Measurements from ENCODE around the gene NT5C1A.

NT5C1A gene

GRCh38 chr1:39631361-39632322 lies 40.3 kb downstream of the NT5C1A start:
- Histone ChIP-seq H3K9ac (ENCODE audit: low read length) (no peak overlapping the region), H3K27me3 (ENCODE audit: insufficient read depth, low read length) (peaks cover 6% of the 10 kb centered on the region; the same call in 1 of the 2 replicates), H3K79me2 (ENCODE audit: insufficient read depth, low read length) (no peaks in the 10 kb centered on the region), H3K4me3 (ENCODE audit: low read depth, low read length, poor library complexity, severe bottlenecking) (no peak overlapping the region), H3F3A (ENCODE audit: insufficient read depth, low read length) (no peaks in the 10 kb centered on the region), H3K4me1 (ENCODE audit: insufficient read depth, low read length, severe bottlenecking) (no peaks in the 10 kb centered on the region), H2AFZ (ENCODE audit: low read length) (no peak overlapping the region), H4K20me1 (ENCODE audit: insufficient read depth, low read length) (no peaks in the 10 kb centered on the region), H3K36me3 (ENCODE audit: insufficient read depth, low read length) (no peaks in the 10 kb centered on the region), H3K27ac (ENCODE audit: low read depth, low read length, poor library complexity, severe bottlenecking) (no peak overlapping the region), H3K9me3 (ENCODE audit: low read length) (no peaks in the 10 kb centered on the region), H3K9me2 (ENCODE audit: low read depth, low read length) (no peaks in the 10 kb centered on the region), H3K4me2 (ENCODE audit: low read length) (no peak overlapping the region)
- TF ChIP-seq, protein P1, sequence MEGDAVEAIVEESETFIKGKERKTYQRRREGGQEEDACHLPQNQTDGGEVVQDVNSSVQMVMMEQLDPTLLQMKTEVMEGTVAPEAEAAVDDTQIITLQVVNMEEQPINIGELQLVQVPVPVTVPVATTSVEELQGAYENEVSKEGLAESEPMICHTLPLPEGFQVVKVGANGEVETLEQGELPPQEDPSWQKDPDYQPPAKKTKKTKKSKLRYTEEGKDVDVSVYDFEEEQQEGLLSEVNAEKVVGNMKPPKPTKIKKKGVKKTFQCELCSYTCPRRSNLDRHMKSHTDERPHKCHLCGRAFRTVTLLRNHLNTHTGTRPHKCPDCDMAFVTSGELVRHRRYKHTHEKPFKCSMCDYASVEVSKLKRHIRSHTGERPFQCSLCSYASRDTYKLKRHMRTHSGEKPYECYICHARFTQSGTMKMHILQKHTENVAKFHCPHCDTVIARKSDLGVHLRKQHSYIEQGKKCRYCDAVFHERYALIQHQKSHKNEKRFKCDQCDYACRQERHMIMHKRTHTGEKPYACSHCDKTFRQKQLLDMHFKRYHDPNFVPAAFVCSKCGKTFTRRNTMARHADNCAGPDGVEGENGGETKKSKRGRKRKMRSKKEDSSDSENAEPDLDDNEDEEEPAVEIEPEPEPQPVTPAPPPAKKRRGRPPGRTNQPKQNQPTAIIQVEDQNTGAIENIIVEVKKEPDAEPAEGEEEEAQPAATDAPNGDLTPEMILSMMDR (IDR thresholded peaks at IDR 0.05; ENCODE audit: low read length), result no peak
- TF ChIP-seq EZH2 (IDR thresholded peaks at IDR 0.05; ENCODE audit: borderline replicate concordance, low read length), result no peak

- H3K36me3 ChIP-seq (ENCODE audit: insufficient read depth, low read length), result no peaks in the 10 kb centered on the region
- no peak overlapping the region for H3K4me3 ChIP-seq (ENCODE audit: low read depth, low read length, poor library complexity, severe bottlenecking)
- TF ChIP-seq, protein P1 (IDR thresholded peaks at IDR 0.05; ENCODE audit: low read length), result no peak
- TF ChIP-seq EZH2 (IDR thresholded peaks at IDR 0.05; ENCODE audit: borderline replicate concordance, low read length), result no peak
- no peaks in the 10 kb centered on the region for H3K9me2 ChIP-seq (ENCODE audit: low read depth, low read length)
- no peaks in the 10 kb centered on the region for H3F3A ChIP-seq (ENCODE audit: insufficient read depth, low read length)
- H2AFZ ChIP-seq (ENCODE audit: low read length), result no peak overlapping the region
- H3K4me2 ChIP-seq (ENCODE audit: low read length), result no peak overlapping the region
- peaks cover 6% of the 10 kb centered on the region; the same call in 1 of the 2 replicates for H3K27me3 ChIP-seq (ENCODE audit: insufficient read depth, low read length)
- no peaks in the 10 kb centered on the region for H4K20me1 ChIP-seq (ENCODE audit: insufficient read depth, low read length)
- no peak overlapping the region for H3K27ac ChIP-seq (ENCODE audit: low read depth, low read length, poor library complexity, severe bottlenecking)
- H3K4me1 ChIP-seq (ENCODE audit: insufficient read depth, low read length, severe bottlenecking), result no peaks in the 10 kb centered on the region
- no peak overlapping the region for H3K9ac ChIP-seq (ENCODE audit: low read length)
- no peaks in the 10 kb centered on the region for H3K9me3 ChIP-seq (ENCODE audit: low read length)
- H3K79me2 ChIP-seq (ENCODE audit: insufficient read depth, low read length), result no peaks in the 10 kb centered on the region
These were observed 43.0 kb downstream of the NT5C1A start for GRCh38 chr1:39628807-39629350.

DNA sequence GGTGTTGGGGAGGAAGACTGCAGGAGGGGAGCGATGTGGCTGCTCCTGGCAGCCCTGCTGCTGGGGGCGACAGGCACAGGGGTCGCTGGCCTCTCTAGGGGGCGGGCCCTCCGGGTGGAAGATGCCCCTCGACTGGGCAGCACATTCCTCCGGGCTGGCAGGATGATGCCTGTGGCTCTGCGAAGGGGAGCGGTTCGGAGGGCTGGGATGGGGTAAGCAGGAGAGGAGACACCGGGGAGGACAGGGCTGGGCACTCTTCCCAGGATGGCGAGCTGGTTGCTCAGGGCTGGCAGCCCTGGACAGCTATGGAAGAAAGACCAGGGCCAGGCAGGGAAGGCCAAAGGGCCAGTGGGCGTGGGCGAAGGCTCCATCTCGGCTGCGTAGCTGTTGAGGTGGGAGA lies 45.3 kb downstream of the NT5C1A start:
- Histone ChIP-seq H4K20me1 (ENCODE audit: insufficient read depth, low read length) (no peaks in the 10 kb centered on the region), H3K9me3 (ENCODE audit: low read length) (no peaks in the 10 kb centered on the region), H3F3A (ENCODE audit: insufficient read depth, low read length) (no peaks in the 10 kb centered on the region), H3K4me2 (ENCODE audit: low read length) (no peak overlapping the region), H3K27ac (ENCODE audit: low read depth, low read length, poor library complexity, severe bottlenecking) (no peak overlapping the region), H3K27me3 (ENCODE audit: insufficient read depth, low read length) (peaks cover 15% of the 10 kb centered on the region), H3K79me2 (ENCODE audit: insufficient read depth, low read length) (no peaks in the 10 kb centered on the region), H3K4me3 (ENCODE audit: low read depth, low read length, poor library complexity, severe bottlenecking) (no peak overlapping the region), H2AFZ (ENCODE audit: low read length) (no peak overlapping the region), H3K9me2 (ENCODE audit: low read depth, low read length) (no peaks in the 10 kb centered on the region), H3K4me1 (ENCODE audit: insufficient read depth, low read length, severe bottlenecking) (no peaks in the 10 kb centered on the region), H3K36me3 (ENCODE audit: insufficient read depth, low read length) (no peaks in the 10 kb centered on the region), H3K9ac (ENCODE audit: low read length) (no peak overlapping the region)
- no peak for TF ChIP-seq EZH2 (IDR thresholded peaks at IDR 0.05; ENCODE audit: borderline replicate concordance, low read length)
- TF ChIP-seq, protein P1 (IDR thresholded peaks at IDR 0.05; ENCODE audit: low read length), result no peak
